A172 (cell line): Measurements from ENCODE around the gene LHFPL4. TPM values are rescaled to one million over a fixed set of nuclear protein-coding genes. Genes with fewer than 3 reads are reported as not detected.
"Not testable (repeated sequence)": the region's sequence is repeated elsewhere in the genome, so short reads cannot be mapped to it uniquely, and the experiment has no call there.

Experiments
- DNase-seq: peaks from one replicate; pipeline ENCODE4 v3.0.0-alpha.2; 2015; ENCODE audit warnings: low spot score
- total RNA-seq: library from RNA; depleted of rRNA; stranded (reverse); fragments of >200 nt; shearing (Covaris generic); gene quantifications from 2 replicates; pipeline ENCODE4 v1.2.3, GENCODE V29; 2014; rRNA removed

Gene LHFPL4
- not detected in 2 replicates for total RNA-seq

DNA sequence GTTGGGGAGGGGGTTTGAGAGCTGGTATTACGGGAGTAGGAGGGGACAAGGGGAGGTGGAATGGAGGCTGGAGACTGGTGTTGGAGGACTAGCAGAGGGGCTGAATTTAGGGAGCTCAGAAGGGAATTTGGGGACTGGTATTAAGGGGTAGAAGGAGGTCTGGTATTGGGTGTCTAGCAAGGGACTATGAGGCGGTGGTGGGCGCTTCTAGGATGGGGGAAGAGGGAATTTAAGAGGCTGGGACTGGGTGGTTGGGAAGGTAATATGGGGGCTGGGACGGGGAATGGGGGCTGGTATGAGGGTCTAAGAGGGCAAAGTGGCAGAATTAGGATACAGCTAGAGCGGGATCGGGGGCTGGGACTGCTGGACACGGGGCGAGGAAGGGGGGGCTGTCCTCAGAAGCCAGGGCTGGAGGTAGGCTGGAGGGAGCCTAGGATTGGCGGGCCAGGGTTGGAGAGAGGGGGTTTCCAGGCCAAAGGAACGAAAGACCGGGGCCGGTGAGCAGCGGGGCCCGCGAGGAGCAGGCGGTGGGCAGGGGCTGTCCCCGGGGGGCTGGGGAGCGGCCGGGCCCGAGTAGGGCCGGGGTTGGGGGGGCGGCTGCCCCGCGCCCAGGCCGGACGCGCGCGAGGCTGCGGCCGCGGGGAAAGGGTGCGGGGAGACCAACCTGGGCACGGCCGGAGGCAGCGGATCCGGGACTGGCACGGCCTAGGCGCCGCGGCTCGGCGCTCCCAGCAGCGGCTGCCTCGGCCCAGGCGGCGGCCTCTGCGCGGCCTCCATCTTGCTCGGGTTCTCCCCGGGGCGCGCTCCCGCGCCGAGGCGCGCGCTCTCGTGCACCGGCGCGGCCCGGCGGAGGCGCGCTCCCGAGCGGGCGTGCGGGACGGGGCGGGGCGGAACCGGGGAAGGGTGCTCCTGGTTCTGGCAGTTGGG is at the start of gene LHFPL4:
Gene LHFPL4 (minus strand): TSS at position 802 of the 927 bp plus-strand sequence. CDS start 1,143 bp downstream, outside the sequence.
- DNase-seq, result no peak

- no peak for DNase-seq
Measured at GRCh38 chr3:9602620-9603019, 49.0 kb upstream of the LHFPL4 start.

GRCh38 chr3:9601006-9601581 is 47.5 kb upstream of the LHFPL4 start:
- not testable (repeated sequence) for DNase-seq

DNA sequence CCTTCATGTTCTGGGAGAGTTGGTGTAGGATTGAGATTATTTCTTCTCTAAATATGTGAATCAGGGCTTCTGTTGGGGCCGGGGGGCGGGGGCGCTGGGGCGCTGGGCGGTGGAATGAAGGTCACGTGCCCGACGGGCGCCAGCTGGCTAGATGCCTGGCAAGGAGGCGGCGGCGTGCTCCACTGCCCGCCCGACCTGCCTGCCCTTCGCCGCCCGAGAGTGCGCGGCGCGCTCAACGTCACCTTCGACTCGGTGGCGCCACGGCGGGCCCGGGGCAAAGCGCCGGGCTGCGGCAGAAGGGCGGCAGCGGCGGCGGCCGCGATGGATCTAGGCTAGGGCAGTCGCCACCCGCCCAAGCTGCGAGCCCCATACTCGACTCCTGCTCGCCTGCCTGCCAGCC is 47.0 kb upstream of the LHFPL4 start:
- no peak for DNase-seq

DNA sequence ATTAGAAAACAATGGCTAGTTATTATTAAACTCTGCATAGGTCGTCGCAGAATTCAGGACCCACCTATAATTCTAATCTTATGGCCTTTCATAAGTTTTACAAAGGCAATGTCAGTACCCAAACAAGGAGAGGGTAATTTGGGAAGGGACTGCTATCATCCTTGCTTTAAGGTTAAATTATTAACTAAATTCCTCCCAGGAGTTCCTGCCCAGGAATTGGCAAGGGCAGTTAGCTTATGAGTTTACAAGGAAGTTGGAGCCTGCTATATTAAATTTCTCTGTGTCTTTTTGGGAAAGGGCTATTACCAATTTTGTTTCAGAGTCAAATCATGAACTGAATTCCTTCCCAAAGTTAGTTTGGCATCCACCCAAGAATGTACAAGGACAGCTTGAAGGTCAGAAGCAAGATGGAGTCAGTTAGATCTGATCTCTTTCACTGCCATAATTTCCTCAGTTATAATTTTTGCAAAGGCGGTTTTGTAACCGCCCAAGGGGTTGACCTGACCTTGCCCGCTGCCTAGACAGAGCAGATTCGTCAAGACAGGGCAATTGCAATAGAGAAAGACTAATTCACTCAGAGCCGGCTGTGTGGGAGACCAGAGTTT is 45.3 kb upstream of the LHFPL4 start:
- no peak for DNase-seq

GRCh38 chr3:9595877-9596276 is 42.3 kb upstream of the LHFPL4 start:
- DNase-seq, result no peak

GRCh38 chr3:9591781-9592180 is 38.2 kb upstream of the LHFPL4 start:
- DNase-seq, result not testable (repeated sequence)

- DNase-seq, result no peak
Measured at GRCh38 chr3:9590282-9590791, 36.7 kb upstream of the LHFPL4 start.

DNA sequence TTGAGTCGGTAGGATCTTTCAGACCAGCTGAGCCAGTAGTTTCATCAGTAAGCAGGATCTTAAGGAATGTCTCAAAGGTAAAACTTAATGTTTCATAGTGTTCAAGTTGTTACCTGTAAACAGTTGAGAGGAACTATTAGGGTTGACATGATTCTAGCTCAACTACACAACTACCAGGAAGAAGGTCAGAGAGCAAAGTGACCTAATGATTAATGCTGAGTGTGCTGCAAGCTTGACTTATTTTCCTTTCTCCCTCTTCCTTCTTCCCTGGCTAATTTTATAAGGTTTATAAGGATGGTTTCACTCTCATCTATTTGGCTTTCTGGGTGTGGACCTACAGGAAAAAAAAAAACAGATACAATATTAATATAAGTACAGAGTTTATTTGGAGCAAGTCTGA is 30.2 kb upstream of the LHFPL4 start:
- DNase-seq, result no peak

- DNase-seq, result no peak
Measured at GRCh38 chr3:9583371-9583770, 29.7 kb upstream of the LHFPL4 start.

DNA sequence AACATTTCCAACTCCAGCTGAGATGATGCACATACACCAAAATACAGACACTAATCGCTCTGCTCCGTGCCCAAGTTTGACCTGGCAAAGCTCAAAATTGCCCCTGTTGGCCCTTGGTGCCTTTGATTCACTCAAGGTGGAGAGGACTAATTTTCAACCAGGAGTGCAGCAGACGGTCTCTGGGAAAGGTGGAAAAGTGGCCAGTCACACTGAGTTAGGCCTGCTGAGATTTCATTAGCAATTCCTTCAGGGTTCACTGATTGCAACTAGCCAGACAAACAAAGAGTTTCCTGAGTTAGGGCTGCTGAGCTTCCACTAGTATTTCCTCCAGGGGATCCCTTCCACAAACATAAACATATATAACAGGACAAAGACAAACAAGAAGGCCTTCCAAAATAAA is 28.7 kb upstream of the LHFPL4 start:
- DNase-seq, result no peak

DNA sequence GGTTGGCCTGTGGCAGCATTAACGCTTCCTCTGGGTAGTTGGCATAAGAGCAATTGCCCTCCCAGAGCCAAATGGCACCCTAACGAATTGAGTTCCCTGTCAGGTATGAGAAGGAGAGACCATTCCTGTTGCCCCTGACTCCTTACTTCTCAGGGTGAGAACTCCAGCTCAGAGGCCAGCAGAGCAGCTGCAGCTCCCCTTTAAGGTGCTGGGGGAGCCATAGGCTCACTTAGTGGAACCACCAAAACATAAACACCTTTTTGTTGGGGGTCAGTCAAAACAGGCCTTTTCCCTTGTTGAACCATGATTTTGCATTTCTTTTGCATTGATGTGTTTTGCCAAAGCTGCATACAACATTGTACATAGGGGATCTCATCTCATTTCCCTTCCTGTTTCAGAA is 28.1 kb upstream of the LHFPL4 start:
- no peak for DNase-seq

- DNase-seq, result no peak
Measured at GRCh38 chr3:9569054-9569453, 15.4 kb upstream of the LHFPL4 start.

- no peak for DNase-seq
Measured at GRCh38 chr3:9565316-9565715, 11.7 kb upstream of the LHFPL4 start.

DNA sequence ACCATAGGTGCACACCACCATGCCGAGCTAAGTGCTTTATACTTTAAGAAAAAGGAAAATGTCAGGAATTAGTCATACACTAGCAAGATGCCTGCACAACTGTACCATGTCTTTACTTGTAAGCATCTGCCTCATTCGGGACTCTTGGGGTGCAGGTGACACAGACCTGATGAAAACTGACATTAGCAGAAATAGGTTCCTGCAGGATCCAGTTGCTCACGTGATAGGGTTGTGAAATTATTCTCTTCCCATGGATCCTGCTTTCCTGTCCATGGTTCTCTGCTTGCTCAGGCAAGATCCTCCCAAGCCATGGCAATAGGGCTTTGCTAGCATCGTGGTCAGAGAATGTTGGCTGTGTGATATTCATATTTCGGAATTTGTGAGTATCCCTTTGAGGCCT is 10.2 kb upstream of the LHFPL4 start:
- DNase-seq, result no peak

- DNase-seq, result not testable (repeated sequence)
Measured at GRCh38 chr3:9560056-9560455, 6.4 kb upstream of the LHFPL4 start.

GRCh38 chr3:9553948-9554513 is 409 bp upstream of the LHFPL4 start:
- no peak for DNase-seq

- no peak for DNase-seq
Measured at GRCh38 chr3:9552252-9552999, 1.2 kb downstream of the LHFPL4 start.

- DNase-seq, result no peak
Measured at GRCh38 chr3:9550999-9551398, 2.6 kb downstream of the LHFPL4 start.

- no peak for DNase-seq
Measured at GRCh38 chr3:9549600-9549999, 4.0 kb downstream of the LHFPL4 start.

DNA sequence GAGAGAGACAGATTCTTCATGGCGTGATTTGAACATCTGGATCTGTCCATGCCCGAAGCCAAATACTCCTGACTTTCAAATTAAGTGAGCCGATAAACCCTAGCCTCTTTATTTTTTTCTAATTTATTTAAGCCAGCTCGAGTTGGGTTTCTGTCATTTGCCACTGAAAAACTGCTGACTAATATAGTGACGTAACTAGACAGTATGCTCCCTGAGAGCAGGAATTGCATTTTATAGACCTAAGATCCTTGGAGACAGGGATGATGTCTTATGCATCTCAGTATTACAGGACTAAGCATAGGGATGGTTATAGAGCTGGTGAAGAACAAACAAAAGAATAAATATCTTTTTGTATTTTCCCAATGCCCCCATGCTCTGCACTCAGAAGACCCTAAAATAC is 4.6 kb downstream of the LHFPL4 start:
- no peak for DNase-seq
